Transverse colon (tissue), 4 donors: Measurements from ENCODE around the gene COL19A1. TPM values are rescaled to one million over a fixed set of nuclear protein-coding genes. Genes with fewer than 3 reads are reported as not detected.

Experiments
- DNase-seq: peaks from one replicate; pipeline ENCODE4 v3.0.0-alpha.2; 2019
- H3K27ac ChIP-seq, 4 donors: fragments of 200-600 bp; sonication (generic); 2 replicates each; pipeline ENCODE4 v1.5.1; 2016 to 2018; ENCODE audit warnings: inconsistent platforms in 4 of 4
- H3K27me3 ChIP-seq: fragments of 200-600 bp; sonication (generic); 2 replicates; pipeline ENCODE4 v1.5.1; 2017; ENCODE audit warnings: inconsistent platforms
- H3K36me3 ChIP-seq, 4 donors: fragments of 200-600 bp; sonication (generic); 2 replicates each; pipeline ENCODE4 v1.5.1; 2017 to 2019; ENCODE audit warnings: inconsistent platforms in 4 of 4
- H3K4me1 ChIP-seq, 4 donors: fragments of 200-600 bp; sonication (generic); 2 replicates each; pipeline ENCODE4 v1.5.1; 2017 to 2020; ENCODE audit warnings: inconsistent platforms in 4 of 4
- H3K4me3 ChIP-seq, 4 donors: fragments of 200-600 bp; sonication (generic); 1 replicate in 1 of 4; 2 replicates in 3 of 4; pipeline versions ENCODE4 v1.5.1 to v1.6.1; 2017 to 2019; ENCODE audit warnings: inconsistent platforms in 4 of 4
- H3K9me3 ChIP-seq, 2 donors: fragments of 200-600 bp; sonication (generic); 2 replicates each; pipeline ENCODE4 v1.5.1; 2017 to 2019; ENCODE audit warnings: inconsistent platforms in 2 of 2
- EP300 ChIP-seq: sonication (generic); formaldehyde crosslinking; IDR thresholded peaks from one replicate; pipeline ENCODE4 v1.6.1; 2017; ENCODE audit warnings: antibody characterized with exemption, low read depth
- POLR2A ChIP-seq: fragments of 450-650 bp; IDR thresholded peaks from one replicate; pipeline ENCODE4 v1.6.1; 2016; ENCODE audit warnings: antibody characterized with exemption, mild to moderate bottlenecking, moderate library complexity
- POLR2AphosphoS5 ChIP-seq, 3 donors: sonication (generic); formaldehyde crosslinking; IDR thresholded peaks; one replicate each; pipeline ENCODE4 v1.6.1; 2016; ENCODE audit warnings: antibody characterized with exemption in 3 of 3
- WGBS, 2 donors: methylation state at CpG; one replicate each; pipeline ENCODE4 v1.1.5; 2018; ENCODE audit warnings: low coverage in 1 of 2; 5-methylcytosine and 5-hydroxymethylcytosine counted together
- in situ Hi-C, 4 donors: fragments of 200-750 bp; cut with MboI; loops; one replicate each; pipeline versions ENCODE4 v1.15.0 to v1.15.1; 2017; ENCODE audit warnings: low sequenced_read_pairs in 3 of 4, low pct_ligation_motif_present in 1 of 4, low pct_unique_long_range_greater_than_20kb in 1 of 4
- intact Hi-C: fragments of 100-400 bp; cut with DNase I; formaldehyde crosslinking; loops from one replicate; pipeline ENCODE4 v1.15.1; 2023; ENCODE audit warnings: low total_unique reads
- total RNA-seq, 4 donors: library from RNA; depleted of rRNA; stranded (reverse); fragments of >200 nt; gene quantifications; one replicate each; pipeline ENCODE4 v1.1.0, GENCODE V29; 2016
- TF ChIP-seq, protein P1 (sequence below), 5 experiments: fragments of 200-600 bp in 3 of 5; fragments of 450-650 bp in 2 of 5; sonication (generic) in 3 of 5; IDR thresholded peaks; 1 replicate in 2 of 5; 2 replicates in 3 of 5; pipeline ENCODE4 v1.5.1; 2016 to 2017; ENCODE audit warnings: antibody characterized with exemption in 5 of 5, inconsistent platforms in 3 of 5, mild to moderate bottlenecking in 2 of 5, moderate library complexity in 1 of 5

Gene COL19A1
- total RNA-seq, 4 donors from 2014 or later: 0.27 to 3.3 (median 0.37) TPM; not detected in 1

DNA sequence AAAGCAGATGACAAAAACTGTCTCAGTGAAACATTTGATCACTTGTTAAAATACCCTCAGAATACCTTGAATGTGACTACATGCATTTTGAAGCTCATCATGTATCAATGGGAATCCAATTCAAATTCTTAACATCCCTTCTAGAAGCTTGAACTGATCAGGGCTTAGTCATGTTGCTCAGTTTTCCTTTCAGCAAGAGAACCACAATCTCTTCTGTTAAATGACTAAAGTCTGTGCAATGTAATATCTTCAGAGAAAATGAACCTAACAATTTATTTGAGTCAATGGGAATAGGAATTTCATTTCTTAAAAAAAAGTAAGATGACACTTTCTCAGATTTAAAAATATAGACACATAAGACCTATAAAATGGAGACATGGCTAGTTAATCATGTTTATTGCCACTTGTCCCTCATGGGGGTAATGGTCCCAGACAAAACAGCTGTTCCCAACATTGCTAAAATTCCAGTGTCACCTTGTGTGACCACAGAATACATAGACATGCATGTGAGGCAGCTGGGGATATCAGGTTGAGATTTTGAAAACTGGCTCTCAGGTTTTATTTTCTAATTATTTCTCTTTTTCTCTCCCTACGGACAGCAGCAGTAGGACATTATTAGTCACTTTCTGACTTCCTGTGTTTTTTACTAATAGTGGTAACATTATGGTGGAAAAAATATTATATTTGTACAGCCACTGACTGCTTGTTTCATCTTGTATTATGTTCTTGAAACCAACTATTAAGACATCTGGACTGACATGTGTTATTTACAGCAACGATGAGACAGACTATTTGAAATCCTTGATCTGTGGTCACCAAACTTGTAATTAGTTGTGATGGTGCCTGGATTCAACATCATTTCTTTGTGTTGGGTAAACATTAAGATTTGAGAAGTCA lies 244.0 kb downstream of the COL19A1 start:
- TF ChIP-seq EP300: no peak
- no peak for TF ChIP-seq POLR2AphosphoS5 (IDR thresholded peaks at IDR 0.05)
- no peak for TF ChIP-seq POLR2A
- TF ChIP-seq, protein P1, sequence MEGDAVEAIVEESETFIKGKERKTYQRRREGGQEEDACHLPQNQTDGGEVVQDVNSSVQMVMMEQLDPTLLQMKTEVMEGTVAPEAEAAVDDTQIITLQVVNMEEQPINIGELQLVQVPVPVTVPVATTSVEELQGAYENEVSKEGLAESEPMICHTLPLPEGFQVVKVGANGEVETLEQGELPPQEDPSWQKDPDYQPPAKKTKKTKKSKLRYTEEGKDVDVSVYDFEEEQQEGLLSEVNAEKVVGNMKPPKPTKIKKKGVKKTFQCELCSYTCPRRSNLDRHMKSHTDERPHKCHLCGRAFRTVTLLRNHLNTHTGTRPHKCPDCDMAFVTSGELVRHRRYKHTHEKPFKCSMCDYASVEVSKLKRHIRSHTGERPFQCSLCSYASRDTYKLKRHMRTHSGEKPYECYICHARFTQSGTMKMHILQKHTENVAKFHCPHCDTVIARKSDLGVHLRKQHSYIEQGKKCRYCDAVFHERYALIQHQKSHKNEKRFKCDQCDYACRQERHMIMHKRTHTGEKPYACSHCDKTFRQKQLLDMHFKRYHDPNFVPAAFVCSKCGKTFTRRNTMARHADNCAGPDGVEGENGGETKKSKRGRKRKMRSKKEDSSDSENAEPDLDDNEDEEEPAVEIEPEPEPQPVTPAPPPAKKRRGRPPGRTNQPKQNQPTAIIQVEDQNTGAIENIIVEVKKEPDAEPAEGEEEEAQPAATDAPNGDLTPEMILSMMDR (IDR thresholded peaks at IDR 0.05): no peak
- no peak for DNase-seq
- WGBS, 2 donors: 50 to 57% methylated on average over 2 of the region's 2 CpGs
- Histone ChIP-seq H3K9me3 (no peaks in the 10 kb centered on the region), H3K36me3 (no peaks in the 10 kb centered on the region), H3K27me3 (no peaks in the 10 kb centered on the region), H3K4me3 (no peak overlapping the region), H3K27ac (no peak overlapping the region), H3K4me1 (peaks cover 0 to 4% (median 0%) of the 10 kb centered on the region in 4 donors)
- in situ Hi-C loops: loop anchor here in 3 of 4 donors (25.0 kb wide), 3 partner anchors 273 to 1473 kb away; partner anchors contain the start of gene ADGRB3 (in 2 of the 3)
- intact Hi-C loops: no loop called here

DNA sequence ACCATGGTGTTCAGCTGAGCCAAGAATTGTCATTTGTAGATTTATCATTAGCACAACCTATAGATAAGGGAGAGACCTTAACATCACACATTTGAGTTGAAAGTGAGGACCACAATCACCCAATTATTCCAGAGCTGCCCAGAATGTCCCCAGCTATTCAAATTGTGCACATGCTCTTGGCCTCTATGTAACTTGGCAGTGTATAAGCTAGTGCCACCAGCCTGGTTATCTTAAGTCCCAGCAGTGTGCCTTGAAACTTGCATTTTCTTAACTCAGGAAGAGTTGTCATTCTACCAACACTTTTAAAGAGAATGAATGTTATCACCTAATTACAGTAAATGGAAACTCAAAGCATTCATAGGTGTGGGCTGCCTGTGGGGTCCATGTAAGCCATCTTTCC lies 245.4 kb downstream of the COL19A1 start:
- Histone ChIP-seq H3K27me3 (no peaks in the 10 kb centered on the region), H3K4me3 (no peak overlapping the region), H3K4me1 (peaks cover 0 to 4% (median 0%) of the 10 kb centered on the region in 4 donors), H3K27ac (no peak overlapping the region), H3K9me3 (no peaks in the 10 kb centered on the region), H3K36me3 (no peaks in the 10 kb centered on the region)
- intact Hi-C loops (no loop called here), in situ Hi-C loops (loop anchor here in 3 of 4 donors (25.0 kb wide), 3 partner anchors 274 to 1474 kb away; partner anchors contain the start of gene ADGRB3 (in 2 of the 3))
- TF ChIP-seq EP300: no peak
- no peak for TF ChIP-seq POLR2AphosphoS5 (IDR thresholded peaks at IDR 0.05)
- no peak for TF ChIP-seq POLR2A
- TF ChIP-seq, protein P1 (IDR thresholded peaks at IDR 0.05): no peak
- DNase-seq: no peak

DNA sequence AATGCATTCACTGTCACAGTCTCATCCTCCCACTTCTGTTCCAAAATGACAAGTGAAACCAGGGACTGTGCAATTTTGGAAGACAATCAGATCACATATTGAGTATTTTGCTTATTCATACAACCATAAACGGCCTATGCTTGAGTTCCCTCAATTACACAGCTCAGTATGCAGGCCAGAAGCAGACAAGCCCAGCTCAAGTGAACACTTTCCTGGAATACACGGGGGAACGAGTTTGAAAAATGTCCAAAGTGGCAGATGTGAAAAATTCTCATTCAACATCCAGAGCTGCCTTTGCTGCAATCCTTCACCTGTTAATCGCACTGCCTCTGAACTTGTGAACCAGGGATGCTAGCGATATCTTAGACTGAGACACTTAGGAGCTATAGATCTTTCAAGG lies 246.4 kb downstream of the COL19A1 start:
- DNase-seq: no peak
- Histone ChIP-seq H3K4me1 (peaks cover 0 to 4% (median 0%) of the 10 kb centered on the region in 4 donors), H3K36me3 (no peaks in the 10 kb centered on the region), H3K9me3 (no peaks in the 10 kb centered on the region), H3K27ac (no peak overlapping the region), H3K27me3 (no peaks in the 10 kb centered on the region), H3K4me3 (no peak overlapping the region)
- WGBS, 2 donors: 71% methylated on average over 5 of the region's 5 CpGs; no CpG with 5 or more reads in 1 of the 2 donors
- intact Hi-C loops: no loop called here
- no peak for TF ChIP-seq POLR2AphosphoS5 (IDR thresholded peaks at IDR 0.05)
- TF ChIP-seq POLR2A: no peak
- in situ Hi-C loops: loop anchor here in 3 of 4 donors (25.0 kb wide), 3 partner anchors 275 to 1475 kb away; partner anchors contain the start of gene ADGRB3 (in 2 of the 3)

DNA sequence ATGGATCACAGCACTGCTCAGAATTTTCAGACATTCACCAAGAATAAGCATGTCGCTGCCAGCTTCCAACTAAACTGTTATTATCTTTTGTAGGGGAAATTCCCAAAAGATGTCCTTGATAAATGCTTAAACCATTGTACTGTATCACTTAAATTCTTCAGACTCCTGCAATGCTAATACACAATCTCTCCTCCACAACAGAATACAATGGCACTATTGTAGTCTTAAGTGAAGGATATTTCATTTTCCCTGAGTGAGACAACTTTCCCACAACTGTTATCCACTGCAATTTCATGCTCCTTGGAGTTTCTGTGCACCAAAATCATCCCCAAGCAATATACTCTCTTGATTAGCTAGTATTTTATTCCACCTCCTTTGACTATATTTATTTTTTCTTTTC lies 246.8 kb downstream of the COL19A1 start:
- WGBS, 2 donors: 80 to 100% methylated on average over 1 of the region's 1 CpG
- intact Hi-C loops: no loop called here
- DNase-seq: no peak
- Histone ChIP-seq H3K36me3 (no peaks in the 10 kb centered on the region), H3K27me3 (no peaks in the 10 kb centered on the region), H3K4me1 (no peaks in the 10 kb centered on the region), H3K27ac (no peak overlapping the region), H3K4me3 (no peak overlapping the region), H3K9me3 (no peaks in the 10 kb centered on the region)
- in situ Hi-C loops: loop anchor here in 3 of 4 donors (25.0 kb wide), 3 partner anchors 276 to 1476 kb away; partner anchors contain the start of gene ADGRB3 (in 2 of the 3)
- TF ChIP-seq EP300 (no peak), POLR2AphosphoS5 (IDR thresholded peaks at IDR 0.05) (no peak), POLR2A (no peak)
- TF ChIP-seq, protein P1 (IDR thresholded peaks at IDR 0.05): no peak
